ENCODE measurements around the gene DAZL. TPM values are rescaled to one million over a fixed set of nuclear protein-coding genes. Genes with fewer than 3 reads are reported as not detected.

The DAZL gene
- polyA plus RNA-seq, 5 donors, result 0.04 to 0.07 TPM; not detected in 3

- no peak for DNase-seq
Measured at GRCh38 chr3:16545413-16546185, 59.6 kb downstream of the DAZL start.

- no peak for DNase-seq
Measured at GRCh38 chr3:16543242-16543864, 61.9 kb downstream of the DAZL start.

- DNase-seq, result no peak
Measured at GRCh38 chr3:16538507-16538906, 66.7 kb downstream of the DAZL start.

- DNase-seq, result no peak
Measured at GRCh38 chr3:16536996-16537395, 68.2 kb downstream of the DAZL start.

Other genes with a start within 250 kb of the DAZL start
- gene RFTN1, start 91.7 kb downstream of the DAZL start, polyA plus RNA-seq (ENCODE audit: insufficient read depth in 1 of 5, insufficient read length in 5 of 5, low replicate concordance in 1 of 5), result 10 to 100 TPM; 57.8 to 77.2 (median 65.3) TPM